GM18870 (cell line): ENCODE data around the gene GDPD3.

Experiments
- ATAC-seq: cut with Tn5 transposase; IDR thresholded peaks from one replicate; pipeline ENCODE4 v1.9.1; 2021; ENCODE audit warnings: moderate library complexity; ENCODE audit not compliant: unreplicated experiment

GDPD3 gene

DNA sequence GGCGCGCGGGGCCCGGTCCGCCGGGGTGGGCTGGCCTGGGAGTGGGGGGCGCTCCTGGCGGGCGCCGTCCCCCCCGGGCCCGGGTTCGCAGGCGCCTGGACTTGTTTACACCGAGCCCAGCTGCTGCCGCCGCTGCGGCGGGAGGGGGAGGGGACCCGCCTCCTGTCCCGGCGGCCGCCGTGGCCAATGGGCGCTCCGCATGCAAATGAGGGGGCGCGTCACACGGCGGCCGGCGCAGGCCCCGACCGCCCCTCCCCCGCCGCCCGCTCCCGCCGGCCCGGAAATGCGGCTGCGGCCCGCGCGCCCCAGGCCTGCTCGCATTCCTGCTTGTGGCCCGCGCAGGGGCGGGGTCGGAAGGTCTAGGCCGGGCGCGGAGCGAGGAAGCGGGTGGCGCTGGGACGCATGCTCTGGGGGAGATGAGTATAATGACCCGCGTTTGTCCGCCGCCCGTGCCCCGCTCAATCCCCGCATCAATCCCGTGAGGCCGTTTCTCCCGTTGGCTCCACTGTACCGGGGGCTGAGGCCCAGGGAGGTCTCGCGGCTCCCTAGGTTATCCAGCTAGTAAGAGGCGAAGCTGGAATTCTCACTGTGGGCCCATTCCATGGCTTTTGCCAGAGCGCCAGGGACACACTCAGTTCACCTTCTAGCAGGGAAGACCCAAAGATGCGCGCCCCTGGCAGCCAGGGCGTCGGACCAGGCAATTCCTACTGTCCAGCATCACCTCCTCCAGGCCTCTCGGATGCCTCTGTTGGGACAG is 17.1 kb downstream of the GDPD3 start, which contains the start of gene YPEL3:
Gene YPEL3, minus strand, starts transcription at position 109 of the 757 bp plus-strand sequence. CDS start 731 bp downstream, outside the sequence.
- ATAC-seq: no peak

DNA sequence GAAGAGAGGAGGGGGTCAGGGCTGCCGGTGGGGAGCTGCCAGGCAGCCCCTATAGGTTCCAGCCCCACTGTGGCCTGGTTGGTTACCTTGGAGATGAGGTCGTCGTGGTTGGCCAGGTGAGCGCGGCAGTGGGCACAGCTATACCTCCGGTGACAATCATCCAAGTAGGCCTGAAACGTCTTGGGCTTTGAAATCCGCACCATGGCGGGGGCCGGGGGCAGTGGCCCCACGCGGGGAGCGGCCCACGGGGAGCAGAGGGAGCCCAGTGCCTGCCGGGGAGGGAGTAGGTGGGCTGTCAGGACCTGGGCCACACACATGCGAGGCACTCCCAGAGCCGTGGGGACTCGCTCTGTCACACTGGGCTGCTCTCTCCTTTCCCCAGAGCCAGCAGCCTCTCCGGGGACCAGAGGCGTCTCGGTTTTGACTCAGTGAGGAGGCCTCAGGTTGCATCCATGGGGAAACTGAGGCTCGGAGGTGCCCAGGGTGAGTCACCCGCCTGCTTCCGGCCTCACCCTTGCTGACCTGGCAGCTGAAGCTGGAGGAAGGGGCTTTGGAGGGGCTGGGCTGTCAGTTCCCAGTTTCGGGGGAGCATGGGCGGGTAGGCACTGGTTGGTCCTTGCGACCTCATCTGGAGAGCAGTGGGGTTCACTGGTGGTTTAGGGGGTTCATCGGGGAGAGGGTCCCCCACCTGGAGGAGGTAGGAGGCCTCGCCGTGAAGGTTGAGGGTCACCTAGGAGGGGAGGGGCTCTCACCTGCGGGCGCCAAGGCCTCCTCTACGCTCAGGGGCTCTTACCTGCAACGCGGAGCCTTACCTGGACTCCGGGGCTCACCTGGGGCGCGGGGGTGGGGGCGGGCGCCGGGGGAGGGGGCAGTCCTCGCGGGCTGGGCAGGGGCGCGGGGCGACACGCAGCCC is 17.9 kb downstream of the GDPD3 start:
- ATAC-seq: no peak

DNA sequence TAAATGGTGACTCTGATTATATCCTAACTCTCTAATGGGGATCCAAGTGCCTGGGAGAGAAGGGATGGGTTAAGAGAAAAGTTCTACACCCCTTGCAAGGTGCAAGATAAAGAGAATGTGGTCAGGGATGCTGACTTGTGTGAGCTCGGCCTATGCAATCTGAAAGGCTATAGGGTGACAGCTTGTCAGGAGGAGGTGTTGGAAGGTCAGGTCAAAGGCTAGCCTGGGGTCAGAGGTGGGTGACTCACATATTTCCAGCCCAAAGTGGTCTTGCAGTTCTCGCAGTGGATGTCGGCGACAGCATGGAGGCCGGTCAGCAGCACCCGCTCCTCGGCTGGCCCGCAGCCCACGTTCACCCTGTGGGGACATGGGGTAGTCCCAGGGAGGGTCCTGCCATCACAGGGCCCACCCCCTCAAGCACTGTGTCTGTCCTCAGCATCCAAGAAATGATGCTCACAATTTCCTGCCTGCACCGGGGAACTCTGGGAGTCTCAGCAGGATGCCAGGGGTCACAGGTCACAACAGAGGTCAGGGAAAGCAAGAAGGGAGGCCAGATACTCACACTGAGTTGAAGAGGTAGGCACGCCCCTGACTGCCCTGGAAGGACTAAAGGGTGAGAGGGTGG is 18.7 kb downstream of the GDPD3 start:
- ATAC-seq: no peak

DNA sequence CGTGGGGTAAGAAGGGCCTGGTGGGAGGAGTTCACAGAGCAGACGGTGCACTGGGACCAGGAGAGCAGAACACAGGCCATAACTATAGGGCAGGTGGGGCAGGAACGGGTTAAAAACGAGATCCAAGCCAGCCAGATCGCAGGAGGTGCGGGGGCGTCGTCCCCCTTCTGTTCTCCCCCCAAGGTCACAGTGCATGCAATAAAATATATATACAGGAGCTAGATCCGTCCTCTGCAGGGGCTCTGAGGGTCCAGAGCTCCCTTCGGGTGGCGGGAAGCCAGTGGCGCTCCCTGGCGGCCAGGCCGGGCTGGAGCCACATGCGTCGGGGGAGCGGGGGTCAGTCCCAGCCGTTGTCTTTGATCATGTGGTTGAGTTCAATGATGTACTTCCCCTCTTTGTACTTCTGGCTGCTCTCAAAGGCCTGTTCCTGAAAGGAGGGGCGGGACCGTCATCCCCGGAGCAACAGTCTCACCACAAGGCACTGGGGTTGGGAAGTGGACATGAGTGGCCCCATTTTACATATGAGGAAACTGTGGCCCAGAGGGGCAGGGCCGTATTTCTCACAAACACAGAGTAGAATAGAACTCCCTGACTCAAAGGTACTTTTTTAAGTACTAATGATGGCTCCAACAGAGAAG is 20.8 kb downstream of the GDPD3 start:
- peak; percentile 45 for ATAC-seq

DNA sequence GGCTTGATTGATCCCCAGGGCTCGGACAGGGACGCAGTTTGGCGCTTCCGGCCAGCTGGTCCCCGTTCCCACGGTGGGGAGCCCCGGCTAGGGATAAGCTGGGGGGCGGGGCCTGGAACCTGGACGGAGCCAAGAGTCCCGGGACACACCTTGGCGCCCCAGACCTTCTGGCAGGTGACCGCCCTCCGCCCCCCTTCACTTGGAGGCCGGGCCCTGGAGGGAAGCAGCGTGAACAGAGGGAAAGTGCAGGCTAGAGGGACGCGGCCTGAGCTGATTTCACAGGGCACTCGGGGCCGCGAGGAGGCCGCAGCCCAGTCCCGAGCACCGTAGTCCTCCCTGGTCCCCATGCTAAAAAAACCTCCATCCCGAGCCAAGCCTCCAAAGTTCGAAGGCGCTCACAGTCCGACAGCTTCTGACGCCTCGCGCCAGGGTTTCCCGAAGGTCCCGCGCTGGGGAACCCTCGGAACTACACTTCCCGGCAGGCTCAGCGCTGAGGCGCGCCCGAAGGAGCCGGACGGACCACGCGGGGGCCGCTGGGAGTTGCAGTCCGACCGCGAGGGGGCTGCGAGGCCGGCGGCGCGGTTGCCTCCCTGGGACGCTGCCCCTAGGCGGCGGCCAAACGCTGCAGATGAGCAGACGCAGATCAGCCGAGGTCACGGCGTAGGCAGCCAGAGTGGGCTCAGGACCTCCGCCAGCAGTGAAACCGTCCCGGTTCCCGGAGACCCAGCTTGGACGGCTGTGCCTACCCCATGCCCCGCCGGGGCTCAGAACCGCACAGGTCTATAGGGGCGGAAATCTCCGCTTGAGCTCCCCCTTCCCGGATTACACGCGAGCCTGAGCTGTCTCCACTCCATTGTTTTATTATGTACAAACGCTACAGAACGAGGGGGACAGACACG is 21.6 kb downstream of the GDPD3 start, which contains the start of gene TBX6:
Gene TBX6, minus strand, starts transcription at position 451 of the 899 bp plus-strand sequence. CDS start 731 bp downstream, outside the sequence.
- peak; percentile 47 for ATAC-seq

DNA sequence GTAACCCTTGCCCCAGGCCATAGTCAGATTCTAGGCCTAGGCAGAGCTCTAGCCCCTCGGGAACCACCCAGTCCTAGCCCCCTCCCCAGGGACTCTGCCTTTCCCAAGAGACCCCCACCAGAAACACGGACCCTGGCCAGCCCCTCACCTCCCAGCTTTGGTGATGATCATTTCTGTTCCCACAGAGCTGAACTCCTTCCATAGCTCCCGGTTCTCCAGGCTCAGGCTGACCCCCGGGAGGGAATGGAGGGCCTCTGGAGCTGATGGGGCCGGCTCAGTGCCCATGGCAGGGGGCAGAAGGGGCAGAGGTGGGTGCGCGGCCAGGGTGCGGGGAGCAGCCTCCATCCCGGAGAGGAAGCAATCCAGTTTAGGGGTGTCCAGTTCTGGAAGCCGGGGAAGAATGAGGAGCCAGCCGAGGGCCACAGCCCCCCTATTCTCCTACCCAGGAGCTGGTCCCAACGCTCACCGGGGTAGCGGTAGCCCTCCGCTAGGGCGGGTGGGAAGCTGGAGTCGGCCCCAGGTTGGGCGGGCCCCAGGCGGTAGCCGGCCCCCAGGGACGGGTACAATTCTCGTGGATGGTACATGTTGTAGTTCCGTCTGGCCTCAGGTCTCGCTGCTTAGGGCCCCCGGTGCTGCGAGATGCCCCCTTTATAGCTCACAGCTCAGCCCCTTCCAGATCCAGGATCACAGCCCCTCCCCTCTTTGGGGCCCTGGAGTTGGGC is 22.6 kb downstream of the GDPD3 start:
- no peak for ATAC-seq

DNA sequence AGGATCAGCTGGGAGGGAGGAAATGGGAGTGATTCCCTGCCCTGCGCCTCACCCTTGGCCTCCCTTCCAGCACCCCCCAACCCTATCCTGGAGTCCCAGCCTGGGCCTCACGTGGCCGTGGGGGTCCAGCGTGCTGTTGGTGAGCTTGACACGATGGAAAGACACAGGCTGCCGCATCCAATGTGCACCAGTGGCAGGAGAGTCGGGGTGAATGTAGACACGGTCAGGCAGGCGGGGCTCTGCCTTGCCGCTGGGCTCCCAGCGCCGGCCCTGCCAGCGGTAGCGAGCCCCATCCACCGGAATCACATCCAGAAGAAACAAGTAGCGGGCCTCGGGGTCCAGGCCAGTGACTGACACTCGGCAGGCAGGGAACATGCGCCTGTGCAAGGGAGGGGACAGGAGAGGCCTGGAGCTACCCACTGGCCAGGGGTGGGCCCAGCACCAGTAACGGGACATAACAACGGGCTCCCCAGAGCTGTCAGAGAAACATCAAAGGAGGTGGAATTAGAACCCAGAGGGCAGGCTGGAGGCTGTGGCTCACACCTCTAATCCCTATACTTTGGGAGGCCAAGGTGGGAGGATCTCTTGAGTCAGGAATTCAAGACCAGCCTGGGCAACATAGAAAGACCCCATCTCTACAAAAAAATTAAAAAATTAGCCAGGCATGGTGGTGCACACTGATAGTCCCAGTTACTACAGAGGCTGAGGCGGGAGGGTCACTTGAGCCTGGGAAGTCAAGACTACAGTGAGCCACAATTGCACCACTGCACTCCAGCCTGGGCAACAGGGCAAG is 24.3 kb downstream of the GDPD3 start:
- ATAC-seq: no peak

DNA sequence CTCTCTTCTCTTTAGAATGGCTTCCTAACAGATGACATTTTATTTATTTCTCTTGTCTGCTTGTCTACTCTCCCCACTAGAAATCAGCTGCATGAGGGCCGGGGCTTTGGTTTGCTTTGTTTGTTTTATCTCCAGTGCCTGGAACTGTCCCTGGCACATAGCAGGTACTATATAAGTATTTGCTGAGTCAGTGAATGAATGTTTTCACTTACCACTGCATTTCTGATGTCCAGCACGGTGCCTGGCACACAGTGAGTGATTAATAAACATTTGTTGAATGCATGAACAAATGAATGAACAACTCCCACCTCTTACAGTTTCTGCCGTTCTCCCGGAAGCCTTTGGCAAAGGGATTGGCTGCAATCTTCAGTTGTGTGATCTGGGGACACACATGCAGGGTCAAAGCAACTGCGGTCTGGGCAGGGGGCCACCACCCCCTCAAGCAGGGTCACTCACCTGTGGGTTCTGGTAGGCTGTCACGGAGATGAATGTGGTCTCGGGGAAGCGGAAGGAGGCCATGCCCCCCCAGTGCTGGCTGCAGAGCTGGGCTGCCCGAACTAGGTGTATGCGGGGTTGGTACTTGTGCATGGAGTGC is 25.0 kb downstream of the GDPD3 start:
- ATAC-seq: no peak

DNA sequence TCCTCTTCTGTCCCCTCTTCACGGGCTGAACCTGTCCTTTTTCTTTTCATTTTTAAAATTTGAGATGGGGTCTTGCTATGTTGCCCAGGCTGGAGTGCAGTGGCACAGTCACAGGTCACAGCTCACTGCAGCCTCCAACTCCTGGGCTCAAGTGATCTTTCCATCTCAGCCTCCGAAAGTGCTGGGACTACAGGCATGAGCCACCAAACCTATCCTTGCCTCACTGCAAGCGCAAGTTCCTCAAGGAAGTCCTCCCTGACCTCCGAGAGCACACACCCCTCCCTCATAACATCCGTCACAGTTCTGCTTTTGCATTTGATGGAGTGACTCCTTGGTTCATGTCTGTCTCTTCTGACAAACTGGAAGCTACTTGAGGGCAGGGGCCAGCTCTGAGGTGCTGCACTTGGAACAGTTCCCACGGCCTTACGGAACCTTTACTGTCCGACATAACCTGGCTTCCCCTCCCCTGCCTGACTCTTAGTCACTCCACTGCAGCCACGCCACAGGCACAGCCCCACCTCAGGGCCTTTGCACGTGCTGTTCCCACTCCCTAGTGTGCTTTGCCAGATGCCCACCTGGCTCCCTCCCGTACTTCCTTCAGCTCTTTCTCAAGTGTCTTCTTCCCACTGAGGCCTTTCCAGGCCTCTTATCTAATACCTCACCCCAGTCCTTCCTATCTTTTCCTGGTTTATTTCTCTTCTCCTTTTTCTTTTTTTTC is 26.0 kb downstream of the GDPD3 start:
- no peak for ATAC-seq

DNA sequence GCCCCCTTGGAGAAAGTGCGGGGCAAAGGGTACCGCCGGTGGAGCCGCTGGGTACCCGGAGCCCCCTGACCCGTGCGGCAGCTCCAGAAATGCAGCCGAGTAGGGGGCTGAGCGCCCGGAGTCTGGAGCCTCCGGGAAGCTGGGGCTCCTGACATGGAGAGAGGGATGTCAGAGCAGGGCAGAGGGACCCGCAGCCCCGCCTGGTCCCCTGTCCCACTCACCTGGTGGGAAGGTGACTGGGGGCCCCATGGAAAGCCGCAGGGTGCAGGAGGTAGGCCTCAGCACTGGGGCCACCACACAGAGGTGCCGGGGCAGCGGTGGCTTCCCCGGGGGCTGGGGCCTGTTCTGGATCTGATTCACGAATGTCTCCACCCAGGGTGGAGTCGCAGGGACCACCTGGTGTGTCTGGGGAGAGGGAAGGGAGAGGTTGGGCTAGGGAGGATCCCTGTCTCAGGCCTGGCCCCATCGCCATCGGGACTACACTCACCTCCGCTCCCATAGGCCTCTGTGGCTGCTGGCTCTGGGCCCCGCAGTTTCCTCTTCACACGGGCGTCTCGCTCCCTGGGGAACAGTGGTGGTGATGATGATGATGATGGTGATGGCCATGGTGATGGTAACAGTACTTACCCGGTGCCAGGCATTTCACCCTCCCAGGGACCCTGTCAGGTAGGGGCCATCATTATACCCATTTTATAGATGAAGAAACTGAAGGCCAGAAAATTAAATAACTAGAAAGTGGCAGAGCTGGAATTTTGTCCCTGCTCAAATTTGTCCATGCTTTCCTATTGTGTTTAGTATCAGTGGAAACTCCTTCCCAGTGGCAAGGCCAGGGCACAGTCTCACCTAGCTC is 26.8 kb downstream of the GDPD3 start:
- no peak for ATAC-seq

DNA sequence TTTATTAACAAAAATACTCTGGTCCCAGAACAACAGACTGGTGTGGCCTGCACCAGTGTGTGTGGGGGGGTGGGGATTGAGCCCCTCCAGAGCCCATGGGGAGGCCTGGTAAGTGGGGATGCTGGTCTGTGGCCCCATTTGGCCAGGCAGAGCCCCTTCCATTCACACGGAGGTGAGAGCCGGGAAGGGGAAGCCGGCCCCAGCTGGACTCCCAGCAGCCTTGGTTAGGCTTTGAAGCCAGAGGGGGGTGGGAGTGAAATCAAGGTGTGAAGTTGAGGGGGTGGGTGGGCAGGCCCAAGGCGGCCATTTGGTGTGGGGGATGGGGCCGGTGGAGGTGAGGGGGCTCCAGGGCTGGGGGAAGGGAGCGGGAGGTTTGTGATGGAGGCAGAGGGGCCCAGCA is 27.5 kb downstream of the GDPD3 start:
- ATAC-seq: no peak

DNA sequence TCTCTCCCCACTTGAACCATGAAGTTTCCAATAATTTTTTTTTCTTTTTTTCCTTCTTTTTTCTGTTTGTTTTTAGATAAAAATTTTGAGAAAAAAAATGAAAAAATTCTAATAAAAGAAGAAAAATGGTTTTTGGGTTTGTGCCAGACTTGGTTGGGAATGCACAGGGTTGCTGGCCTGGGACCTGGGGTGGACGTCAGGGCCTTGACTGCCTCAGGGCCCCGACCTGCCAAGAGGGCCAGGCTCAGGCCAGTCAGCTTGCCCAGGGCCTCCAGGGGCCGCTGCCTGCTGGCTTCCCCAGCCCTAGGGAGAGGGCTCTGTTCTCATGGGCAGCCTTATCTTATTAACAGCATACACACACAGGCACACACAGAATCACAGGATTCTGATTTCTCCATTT is 28.1 kb downstream of the GDPD3 start:
- no peak for ATAC-seq

DNA sequence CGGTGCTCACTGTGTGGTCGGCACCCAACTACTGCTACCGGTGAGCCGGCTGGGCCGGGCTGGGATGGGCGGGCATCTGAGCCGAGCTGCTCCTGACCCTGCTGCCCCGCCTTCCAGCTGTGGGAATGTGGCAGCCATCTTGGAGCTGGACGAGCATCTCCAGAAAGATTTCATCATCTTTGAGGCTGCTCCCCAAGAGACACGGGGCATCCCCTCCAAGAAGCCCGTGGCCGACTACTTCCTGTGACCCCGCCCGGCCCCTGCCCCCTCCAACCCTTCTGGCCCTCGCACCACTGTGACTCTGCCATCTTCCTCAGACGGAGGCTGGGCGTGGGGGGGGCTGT is 28.5 kb downstream of the GDPD3 start:
- ATAC-seq: no peak

DNA sequence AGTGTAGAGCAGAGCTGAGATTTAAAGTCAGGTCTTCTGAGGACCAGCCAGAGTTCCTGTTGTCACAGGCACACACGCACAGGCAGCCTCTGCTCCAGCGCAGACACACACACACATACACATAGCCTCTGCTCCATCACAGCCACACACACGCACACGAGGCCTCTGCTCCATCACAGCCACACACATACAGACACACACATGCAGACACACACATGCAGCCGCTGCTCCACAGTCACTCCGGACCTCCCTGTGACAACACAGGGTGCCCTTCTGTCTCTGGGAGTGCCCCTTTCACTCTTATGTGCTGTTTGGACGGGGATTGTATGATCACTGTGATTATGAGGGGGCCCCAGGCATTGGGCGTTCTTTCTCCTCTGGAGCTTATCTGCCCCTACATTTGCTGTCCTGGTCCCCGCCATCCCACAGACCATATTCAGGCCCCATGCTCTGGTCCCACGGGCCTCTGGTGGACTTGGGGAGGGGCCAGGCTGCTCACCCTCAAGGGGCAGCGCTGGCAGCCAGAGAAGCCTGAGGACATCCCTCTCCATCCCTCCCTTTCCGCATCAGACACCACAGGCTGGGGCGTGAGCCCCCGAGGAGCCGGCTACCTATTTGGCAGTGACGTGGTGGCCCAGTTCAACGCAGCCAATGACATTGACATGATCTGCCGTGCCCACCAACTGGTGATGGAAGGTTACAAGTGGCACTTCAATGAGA is 29.1 kb downstream of the GDPD3 start:
- ATAC-seq: no peak

DNA sequence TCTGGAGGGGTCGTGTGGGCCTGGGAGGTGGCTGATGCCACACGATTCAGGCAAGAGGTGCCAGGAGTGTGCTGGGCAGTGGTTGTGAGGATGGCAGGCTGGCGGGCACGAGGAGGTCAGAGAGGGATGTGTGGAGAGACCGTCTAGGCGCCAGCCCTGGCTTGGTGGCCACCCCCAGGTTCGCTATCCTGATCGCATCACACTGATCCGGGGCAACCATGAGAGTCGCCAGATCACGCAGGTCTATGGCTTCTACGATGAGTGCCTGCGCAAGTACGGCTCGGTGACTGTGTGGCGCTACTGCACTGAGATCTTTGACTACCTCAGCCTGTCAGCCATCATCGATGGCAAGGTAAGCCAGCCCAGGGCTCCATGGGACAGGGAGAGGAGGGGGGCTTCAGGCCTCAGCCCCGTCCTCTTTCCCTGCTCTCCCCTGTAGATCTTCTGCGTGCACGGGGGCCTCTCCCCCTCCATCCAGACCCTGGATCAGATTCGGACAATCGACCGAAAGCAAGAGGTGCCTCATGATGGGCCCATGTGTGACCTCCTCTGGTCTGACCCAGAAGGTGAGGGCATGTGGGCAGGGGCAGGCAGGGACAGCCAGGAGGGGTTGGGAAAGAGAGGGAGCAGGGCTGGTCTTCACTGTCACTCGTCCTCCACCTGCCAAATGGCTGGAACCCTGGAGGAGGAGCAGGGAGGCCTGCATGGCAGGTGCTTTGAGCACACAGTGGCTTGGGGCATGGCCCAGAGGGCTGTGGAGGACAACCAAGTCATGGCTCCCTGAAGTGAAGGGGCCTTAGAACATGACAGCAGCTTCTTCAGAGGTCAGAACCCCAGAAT is 29.9 kb downstream of the GDPD3 start:
- no peak for ATAC-seq
